ENCODE measurements around the gene PUM1.

DNA sequence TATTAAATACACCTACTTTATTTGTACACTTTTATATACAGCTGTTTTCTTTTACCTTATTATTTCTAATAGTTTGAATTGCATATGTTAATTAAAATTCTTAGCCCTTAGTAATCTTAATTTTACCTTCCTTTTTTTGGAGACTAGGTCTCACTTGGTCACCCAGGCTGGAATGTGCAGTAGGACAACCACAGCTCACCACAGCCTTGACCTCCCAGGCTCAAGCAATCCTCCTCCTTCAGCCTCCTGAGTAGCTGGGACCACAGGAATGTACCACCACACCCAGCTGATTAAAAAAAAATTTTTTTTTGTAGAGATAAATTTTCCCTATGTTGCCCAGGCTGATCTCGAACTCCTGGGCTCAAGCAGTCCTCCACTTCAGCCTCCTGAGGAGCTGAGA lies 141.9 kb downstream of the PUM1 start:
- TF ChIP-seq, protein P1, sequence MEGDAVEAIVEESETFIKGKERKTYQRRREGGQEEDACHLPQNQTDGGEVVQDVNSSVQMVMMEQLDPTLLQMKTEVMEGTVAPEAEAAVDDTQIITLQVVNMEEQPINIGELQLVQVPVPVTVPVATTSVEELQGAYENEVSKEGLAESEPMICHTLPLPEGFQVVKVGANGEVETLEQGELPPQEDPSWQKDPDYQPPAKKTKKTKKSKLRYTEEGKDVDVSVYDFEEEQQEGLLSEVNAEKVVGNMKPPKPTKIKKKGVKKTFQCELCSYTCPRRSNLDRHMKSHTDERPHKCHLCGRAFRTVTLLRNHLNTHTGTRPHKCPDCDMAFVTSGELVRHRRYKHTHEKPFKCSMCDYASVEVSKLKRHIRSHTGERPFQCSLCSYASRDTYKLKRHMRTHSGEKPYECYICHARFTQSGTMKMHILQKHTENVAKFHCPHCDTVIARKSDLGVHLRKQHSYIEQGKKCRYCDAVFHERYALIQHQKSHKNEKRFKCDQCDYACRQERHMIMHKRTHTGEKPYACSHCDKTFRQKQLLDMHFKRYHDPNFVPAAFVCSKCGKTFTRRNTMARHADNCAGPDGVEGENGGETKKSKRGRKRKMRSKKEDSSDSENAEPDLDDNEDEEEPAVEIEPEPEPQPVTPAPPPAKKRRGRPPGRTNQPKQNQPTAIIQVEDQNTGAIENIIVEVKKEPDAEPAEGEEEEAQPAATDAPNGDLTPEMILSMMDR (IDR thresholded peaks at IDR 0.05) = no peak
- TF ChIP-seq POLR2A (IDR thresholded peaks at IDR 0.05) = no peak

All from thyroid gland (tissue), 4 donors.